Transverse colon (tissue), 3 donors: ENCODE results near the gene RFTN1.

Source experiments
- EP300 ChIP-seq: sonication (generic); formaldehyde crosslinking; IDR thresholded peaks from one replicate; pipeline ENCODE4 v1.6.1; 2017; ENCODE audit warnings: antibody characterized with exemption, low read depth
- TF ChIP-seq, protein P1 (sequence below), 5 experiments: fragments of 200-600 bp in 3 of 5; fragments of 450-650 bp in 2 of 5; sonication (generic) in 3 of 5; IDR thresholded peaks; 1 replicate in 2 of 5; 2 replicates in 3 of 5; pipeline ENCODE4 v1.5.1; 2016 to 2017; ENCODE audit warnings: antibody characterized with exemption in 5 of 5, inconsistent platforms in 3 of 5, mild to moderate bottlenecking in 2 of 5, moderate library complexity in 1 of 5

DNA sequence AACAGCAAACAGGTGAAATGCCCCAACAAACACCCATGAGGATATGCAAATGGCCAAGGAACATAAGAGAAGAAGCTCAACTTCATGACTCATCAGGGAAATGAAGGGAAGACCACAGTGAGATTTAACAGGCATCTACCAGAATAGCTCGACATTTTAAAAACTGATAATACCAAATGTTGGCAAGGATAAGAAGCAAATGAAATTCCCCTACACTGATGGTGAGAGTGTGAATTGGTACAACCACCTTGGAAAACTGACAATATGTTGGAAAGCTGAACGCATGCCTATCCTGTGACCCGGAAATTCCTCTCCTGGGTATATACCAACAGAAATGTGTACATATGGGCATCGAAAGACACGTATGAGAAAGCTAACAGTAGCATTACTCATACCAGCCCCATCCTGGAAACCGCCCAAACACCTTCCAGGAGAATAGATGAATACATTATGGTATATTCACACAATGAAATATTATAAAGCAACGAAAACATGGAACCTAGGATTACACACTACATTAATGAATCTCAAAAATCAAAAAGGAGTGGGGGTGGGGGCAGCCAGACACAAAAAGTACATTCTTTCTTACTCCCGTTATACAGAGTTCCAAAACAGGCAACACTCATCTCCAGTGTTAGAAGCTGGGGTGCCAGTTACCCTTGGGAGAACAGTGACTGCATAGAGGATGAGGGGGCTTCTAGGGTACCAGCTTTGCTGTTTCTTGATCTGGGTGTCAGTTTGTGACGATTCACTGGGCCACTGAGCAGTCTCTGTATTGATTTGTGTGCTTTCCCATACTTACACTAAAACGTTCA lies 16.9 kb downstream of the RFTN1 start:
- TF ChIP-seq, protein P1, sequence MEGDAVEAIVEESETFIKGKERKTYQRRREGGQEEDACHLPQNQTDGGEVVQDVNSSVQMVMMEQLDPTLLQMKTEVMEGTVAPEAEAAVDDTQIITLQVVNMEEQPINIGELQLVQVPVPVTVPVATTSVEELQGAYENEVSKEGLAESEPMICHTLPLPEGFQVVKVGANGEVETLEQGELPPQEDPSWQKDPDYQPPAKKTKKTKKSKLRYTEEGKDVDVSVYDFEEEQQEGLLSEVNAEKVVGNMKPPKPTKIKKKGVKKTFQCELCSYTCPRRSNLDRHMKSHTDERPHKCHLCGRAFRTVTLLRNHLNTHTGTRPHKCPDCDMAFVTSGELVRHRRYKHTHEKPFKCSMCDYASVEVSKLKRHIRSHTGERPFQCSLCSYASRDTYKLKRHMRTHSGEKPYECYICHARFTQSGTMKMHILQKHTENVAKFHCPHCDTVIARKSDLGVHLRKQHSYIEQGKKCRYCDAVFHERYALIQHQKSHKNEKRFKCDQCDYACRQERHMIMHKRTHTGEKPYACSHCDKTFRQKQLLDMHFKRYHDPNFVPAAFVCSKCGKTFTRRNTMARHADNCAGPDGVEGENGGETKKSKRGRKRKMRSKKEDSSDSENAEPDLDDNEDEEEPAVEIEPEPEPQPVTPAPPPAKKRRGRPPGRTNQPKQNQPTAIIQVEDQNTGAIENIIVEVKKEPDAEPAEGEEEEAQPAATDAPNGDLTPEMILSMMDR (IDR thresholded peaks at IDR 0.05) = no peak
- no peak for TF ChIP-seq EP300
